AG08395 (cell line): ENCODE data around the gene MPIG6B.

ENCODE experiments used
- DNase-seq: peaks from one replicate; pipeline ENCODE4 v3.0.0; 2012; ENCODE audit warnings: mixed read lengths, low spot score

Gene MPIG6B

GRCh38 chr6:31722173-31722572 is 1.0 kb upstream of the MPIG6B start:
- DNase-seq: no peak

- DNase-seq: no peak
These were observed 963 bp downstream of the MPIG6B start for GRCh38 chr6:31723980-31724691.

DNA sequence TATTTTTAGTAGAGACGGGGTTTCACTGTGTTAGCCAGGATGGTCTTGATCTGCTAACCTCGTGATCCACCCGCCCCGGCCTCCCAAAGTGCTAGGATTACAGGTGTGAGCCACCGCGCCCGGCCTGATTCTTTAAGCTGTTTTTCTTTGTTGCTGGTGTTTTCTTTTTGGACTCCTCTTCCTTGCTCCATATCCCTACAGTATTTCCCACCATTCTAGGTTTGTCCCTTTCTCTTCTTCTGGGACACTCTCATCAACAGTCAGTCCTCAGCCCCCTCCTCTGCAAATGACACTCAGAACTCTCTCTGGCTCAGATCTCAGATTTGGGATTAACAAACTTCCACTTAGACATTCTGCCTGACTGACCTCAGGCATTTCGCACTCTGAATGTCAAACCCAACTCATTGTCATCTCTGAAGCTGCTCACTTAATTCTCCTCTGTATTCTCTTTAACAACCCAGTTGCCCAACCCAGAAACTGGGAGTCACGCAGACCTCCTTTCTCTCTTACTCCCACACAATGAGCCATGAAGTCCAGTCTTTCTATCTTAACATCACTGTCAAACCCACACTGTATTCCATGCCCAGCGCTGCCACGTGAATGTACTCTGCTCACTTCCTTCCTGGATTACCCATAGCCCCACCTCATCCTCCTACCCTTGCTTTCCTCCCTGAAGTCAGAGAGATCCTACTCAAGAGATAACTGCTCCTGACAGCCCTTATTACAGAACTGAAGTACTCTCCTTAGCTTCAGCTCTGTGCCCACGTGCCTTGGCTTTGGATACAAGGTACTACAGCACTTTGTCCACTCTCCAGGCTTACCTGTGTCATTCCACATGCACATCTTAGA is 2.6 kb downstream of the MPIG6B start:
- no peak for DNase-seq

DNA sequence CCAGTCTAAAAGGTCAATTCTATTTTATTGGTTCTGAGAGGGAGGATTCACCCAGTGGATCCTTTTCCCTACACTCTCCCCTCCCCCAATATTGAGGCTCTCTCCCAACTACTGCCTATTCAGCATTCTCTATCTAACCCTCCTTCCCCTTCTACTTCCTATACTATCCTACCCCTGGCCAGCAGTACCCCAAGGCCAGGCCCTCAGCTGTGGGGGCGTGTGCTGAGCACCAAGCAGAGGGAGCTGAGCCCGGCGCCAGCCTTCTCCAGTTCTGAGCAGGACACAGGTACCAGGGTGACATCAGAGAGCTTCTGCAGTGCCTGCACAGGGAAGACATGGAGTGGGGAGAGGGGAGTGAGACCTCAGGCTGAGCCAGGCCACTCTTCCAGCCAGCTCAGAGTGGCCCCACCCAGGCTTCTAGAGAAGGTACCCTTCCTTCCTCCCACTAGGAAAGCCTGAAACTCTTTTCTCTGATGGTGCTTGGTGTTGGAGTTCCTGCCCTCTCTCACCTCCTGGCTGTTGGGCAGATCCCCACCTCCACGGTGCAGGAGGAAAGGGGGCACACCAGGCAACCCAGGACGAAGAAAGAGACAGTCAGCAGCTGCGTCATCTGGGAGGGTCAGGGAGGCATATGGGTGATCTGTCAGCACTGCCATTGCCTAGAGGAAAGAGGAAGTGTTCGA is 4.0 kb downstream of the MPIG6B start:
- DNase-seq: no peak

- DNase-seq: peak; percentile 41
These were observed 4.8 kb downstream of the MPIG6B start for GRCh38 chr6:31727717-31728671.

- no peak for DNase-seq
These were observed 5.8 kb downstream of the MPIG6B start, which contains the start of gene DDAH2 for GRCh38 chr6:31728767-31729514. DDAH2 (minus strand) TSS chr6:31729299; CDS start chr6:31729161, 138 bp downstream.

DNA sequence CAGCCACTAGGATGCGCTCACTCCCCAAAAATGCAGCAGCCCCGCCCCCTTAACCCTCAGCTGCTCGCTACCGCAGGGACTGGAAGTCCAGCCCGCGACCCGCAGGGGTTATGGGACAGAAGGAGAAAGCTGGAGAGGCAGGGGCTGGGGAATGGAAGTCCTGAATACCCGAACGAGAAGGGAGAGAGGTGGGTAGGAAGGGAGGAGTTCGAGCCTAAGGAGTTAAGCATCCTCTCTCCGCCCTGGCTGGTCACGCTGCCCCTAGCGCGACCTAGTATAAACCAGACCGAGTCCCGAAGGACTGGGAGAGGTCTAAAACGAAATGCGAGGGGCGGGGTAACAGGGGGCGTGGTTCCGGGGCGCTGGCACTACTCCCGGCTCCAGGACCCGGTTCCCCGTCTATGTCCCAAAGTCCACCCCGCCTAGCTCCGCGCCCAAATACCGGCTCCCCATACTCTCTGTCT is 6.4 kb downstream of the MPIG6B start:
- peak; percentile 94 for DNase-seq

DNA sequence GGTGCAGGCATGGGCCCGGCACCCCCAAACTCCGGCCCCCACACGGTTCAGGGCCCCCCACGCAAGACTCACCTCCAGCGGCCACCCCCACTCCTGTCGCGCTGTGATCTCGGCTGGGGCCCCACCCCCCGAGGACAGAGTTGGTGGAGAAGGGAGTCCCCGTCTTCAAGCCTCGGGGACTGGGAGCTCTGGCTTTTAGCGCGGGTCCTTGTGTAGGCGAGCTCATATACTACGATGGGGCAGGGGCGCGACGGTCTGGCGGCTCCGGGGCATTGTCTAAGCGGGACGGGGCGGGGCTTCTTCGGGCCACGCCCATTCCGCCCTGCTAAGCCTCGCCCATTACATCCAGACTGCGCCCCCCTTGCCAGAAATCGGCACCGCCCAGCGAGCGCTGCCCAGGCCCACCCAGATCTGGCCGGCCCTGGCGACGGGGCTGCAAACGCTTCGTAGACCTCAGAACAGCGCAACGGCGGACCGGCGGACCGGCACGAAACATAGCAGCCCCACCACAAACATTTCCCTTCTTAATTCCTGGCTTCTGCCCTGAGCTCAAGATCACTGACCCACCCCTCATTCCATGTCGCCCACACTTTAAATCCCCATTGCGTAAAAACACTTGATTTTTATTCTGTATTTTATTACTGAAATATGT is 6.9 kb downstream of the MPIG6B start:
- DNase-seq: peak; percentile 90

GRCh38 chr6:31730631-31731086 is 7.5 kb downstream of the MPIG6B start:
- DNase-seq: no peak

DNA sequence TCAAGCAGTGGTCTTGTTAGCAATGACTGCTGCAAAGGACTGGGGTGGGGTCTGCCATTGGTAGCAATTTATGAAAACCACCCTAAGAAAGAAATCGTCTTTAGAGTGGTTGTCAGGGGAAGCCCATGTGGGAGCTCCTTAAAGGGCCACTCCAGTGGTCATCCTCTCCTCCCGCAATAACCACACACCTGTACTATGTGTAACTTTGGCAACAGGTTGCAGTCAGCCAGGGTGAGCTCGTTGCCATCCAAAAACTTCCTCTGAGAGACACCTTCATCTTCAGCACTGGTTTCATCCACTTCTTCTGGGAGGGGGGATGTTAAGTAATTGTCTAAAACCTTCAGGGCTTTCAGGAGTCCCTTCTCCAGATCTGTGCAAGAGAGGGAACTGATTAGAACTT is 8.9 kb downstream of the MPIG6B start:
- DNase-seq: no peak

- no peak for DNase-seq
These were observed 10.6 kb downstream of the MPIG6B start for GRCh38 chr6:31733734-31734133.

GRCh38 chr6:31734247-31734820 is 11.2 kb downstream of the MPIG6B start:
- no peak for DNase-seq

DNA sequence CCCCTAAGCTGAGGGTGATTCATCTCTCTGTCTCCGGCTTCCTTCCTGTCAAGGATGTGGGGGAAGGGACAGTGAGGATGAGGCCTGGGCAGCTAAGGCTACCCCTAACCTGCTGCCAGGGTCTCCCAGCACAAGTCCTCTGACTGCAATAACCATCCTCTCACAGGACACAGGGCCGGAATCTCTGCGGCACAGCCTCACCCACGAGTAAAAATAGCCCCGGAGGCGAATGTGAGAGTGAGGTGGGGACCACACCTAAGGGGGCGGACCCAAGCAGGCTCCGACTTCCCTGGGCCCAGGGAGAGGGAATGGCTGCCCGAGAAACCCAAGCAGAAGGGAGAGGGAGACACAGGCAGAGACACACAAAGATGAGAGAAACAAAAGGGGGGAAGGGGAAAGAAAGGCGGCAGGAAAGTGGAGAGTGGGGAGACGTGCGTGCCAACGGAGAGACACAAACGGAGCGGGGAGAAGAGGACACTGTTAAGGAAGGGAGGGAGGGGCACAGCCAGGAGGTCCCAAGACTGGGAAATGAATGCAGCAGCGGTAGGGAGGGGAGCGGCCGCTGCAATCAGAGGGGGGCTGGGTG is 11.7 kb downstream of the MPIG6B start:
- peak; percentile 60 for DNase-seq

- DNase-seq: peak; percentile 92
These were observed 13.0 kb downstream of the MPIG6B start, which contains the start of gene CLIC1 for GRCh38 chr6:31736021-31736767. CLIC1 (minus strand) TSS chr6:31736530; CDS start chr6:31736300, 230 bp downstream.

DNA sequence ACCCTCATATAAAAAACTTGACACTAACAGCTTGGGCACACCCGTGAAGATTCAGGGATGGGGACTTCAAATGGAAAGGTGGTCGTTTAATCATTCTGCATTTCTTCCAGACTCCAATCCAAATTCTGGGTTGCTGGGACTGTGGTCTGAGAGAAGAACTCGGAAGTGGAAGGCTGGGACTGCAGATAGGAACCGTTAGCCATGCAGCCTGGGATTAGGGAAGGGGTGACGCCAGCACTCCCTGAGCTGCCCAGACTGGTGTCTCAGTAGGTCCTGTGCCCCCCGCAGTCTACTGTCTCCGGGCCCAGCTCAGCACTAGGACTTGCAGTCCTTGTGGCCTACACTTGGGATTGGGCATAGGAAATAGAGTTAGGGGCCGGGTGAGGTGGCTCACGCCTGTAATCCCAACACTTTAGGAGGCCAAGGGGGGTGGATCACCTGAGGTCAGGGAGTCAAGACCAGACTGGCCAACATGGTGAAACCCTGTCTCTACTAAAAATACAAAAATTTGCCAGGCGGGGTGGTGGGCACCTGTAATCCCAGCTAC is 13.7 kb downstream of the MPIG6B start:
- DNase-seq: no peak

GRCh38 chr6:31737315-31737990 is 14.3 kb downstream of the MPIG6B start:
- no peak for DNase-seq
